Kidney (tissue), 14 donors: ENCODE data around the gene INSYN2B. TPM values are rescaled to one million over a fixed set of nuclear protein-coding genes. Genes with fewer than 3 reads are reported as not detected.

ENCODE experiments used
- DNase-seq, 5 donors: peaks; one replicate each; pipeline ENCODE4 v3.0.0-alpha.2; 2013 to 2020
- FAIRE-seq: peaks from 2 replicates; lab custom pipeline; 2012; peaks lifted over from hg19 to GRCh38; lab: Jason Lieb, UNC
- H3K27ac ChIP-seq, 2 donors: one replicate each; pipeline ENCODE4 v1.7.0; 2013; ENCODE audit warnings: low read depth in 2 of 2, low read length in 2 of 2, inconsistent platforms in 1 of 2
- H3K27me3 ChIP-seq: one replicate; pipeline ENCODE4 v1.7.1; 2013; ENCODE audit warnings: low read length, inconsistent platforms; ENCODE audit not compliant: control insufficient read depth, insufficient read depth
- H3K36me3 ChIP-seq, 3 donors: one replicate each; pipeline versions ENCODE4 v1.7.0 to v1.7.1; 2013; ENCODE audit warnings: low read length in 3 of 3, control low read depth in 1 of 3, inconsistent platforms in 1 of 3; ENCODE audit not compliant: insufficient read depth in 3 of 3, control insufficient read depth in 2 of 3
- H3K4me1 ChIP-seq, 3 donors: one replicate each; pipeline versions ENCODE4 v1.7.0 to v1.7.1; 2013; ENCODE audit warnings: low read length in 3 of 3, inconsistent platforms in 1 of 3, low read depth in 1 of 3; ENCODE audit not compliant: control insufficient read depth in 2 of 3, insufficient read depth in 2 of 3
- H3K4me3 ChIP-seq, 3 donors: one replicate each; pipeline versions ENCODE4 v1.7.0 to v1.8.1; 2013; ENCODE audit warnings: low read length in 3 of 3, control low read depth in 1 of 3, inconsistent platforms in 1 of 3
- H3K9ac ChIP-seq, 3 donors: one replicate each; pipeline versions ENCODE4 v1.7.0 to v1.7.1; 2013; ENCODE audit warnings: low read length in 3 of 3, control low read depth in 1 of 3, inconsistent platforms in 1 of 3
- H3K9me3 ChIP-seq, 3 donors: one replicate each; pipeline versions ENCODE4 v1.7.0 to v1.7.1; 2013; ENCODE audit warnings: low read length in 3 of 3, control low read depth in 1 of 3, inconsistent platforms in 1 of 3; ENCODE audit not compliant: control insufficient read depth in 2 of 3, insufficient read depth in 1 of 3
- CTCF ChIP-seq: IDR thresholded peaks from 3 replicates; pipeline ENCODE4 v1.5.1; 2012; ENCODE audit warnings: mild to moderate bottlenecking, moderate library complexity, borderline replicate concordance; ENCODE audit not compliant: insufficient read depth; ENCODE audit errors: extremely low read depth
- intact Hi-C: fragments of 100-400 bp; cut with DNase I; formaldehyde crosslinking; loops from one replicate; pipeline ENCODE4 v1.11.1; 2022
- polyA plus RNA-seq: library from polyadenylated mRNA; stranded (reverse); fragments of 350-450 nt; fragmentation: Illumina TruSeq; extraction: RNeasy Lipid Tissue Mini Kit (QIAGEN cat#74804); gene quantifications from one replicate; pipeline ENCODE4 v1.2.3, GENCODE V29; 2014; ENCODE audit warnings: low read depth, low replicate concordance; ENCODE audit not compliant: insufficient read depth
- total RNA-seq: library from RNA; stranded (reverse); fragmentation: NEBNext Ultra II Directional; extraction: Animal tissue kit (Norgen Biotek cat#: 25700); gene quantifications from one replicate; pipeline ENCODE4 v1.2.1, GENCODE V29; 2021
- donor health status: control.
- donor health status: control.
- donor health status: control.
- donor health status: control.
- donor health status: control.
- donor health status: DM: yes; HTN: yes; CAD: no.
- donor health status: Normal renal cell carcinoma (clear cell type).

INSYN2B gene
- total and polyA plus RNA-seq, 2 donors from 2014 or later = 0.28 TPM; not detected in 1

- Histone ChIP-seq H3K9ac (no peak overlapping the region), H3K27ac (no peak overlapping the region), H3K9me3 (no peaks in the 10 kb centered on the region), H3K4me3 (no peak overlapping the region), H3K4me1 (peaks cover 0 to 3% (median 0%) of the 10 kb centered on the region in 3 donors), H3K36me3 (no peaks in the 10 kb centered on the region), H3K27me3 (no peaks in the 10 kb centered on the region)
- DNase-seq (no peak), FAIRE-seq (no peak)
- no peak for TF ChIP-seq CTCF
- intact Hi-C loops = no loop called here
These were observed 41.9 kb downstream of the INSYN2B start for GRCh38 chr5:169938439-169938838.

DNA sequence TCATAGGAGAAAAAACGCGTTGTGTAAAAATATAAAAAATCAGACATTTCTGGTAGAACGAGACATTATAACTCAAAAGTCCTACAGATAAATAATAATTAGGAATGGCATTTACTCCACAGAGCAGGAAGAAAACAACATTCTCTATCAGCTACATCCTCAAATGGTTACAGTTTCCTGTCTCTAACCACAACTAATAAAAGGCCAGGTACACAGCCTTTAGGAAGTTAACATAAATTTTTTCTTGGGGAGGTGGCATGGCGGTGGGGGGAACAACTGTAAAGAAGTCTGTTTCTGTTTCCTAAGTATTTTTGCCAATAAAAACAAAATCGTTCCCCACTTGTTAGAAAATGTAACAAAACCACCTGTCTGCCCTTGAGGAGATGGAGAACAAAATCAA, 44.5 kb downstream of the INSYN2B start:
- DNase-seq = no peak

DNA sequence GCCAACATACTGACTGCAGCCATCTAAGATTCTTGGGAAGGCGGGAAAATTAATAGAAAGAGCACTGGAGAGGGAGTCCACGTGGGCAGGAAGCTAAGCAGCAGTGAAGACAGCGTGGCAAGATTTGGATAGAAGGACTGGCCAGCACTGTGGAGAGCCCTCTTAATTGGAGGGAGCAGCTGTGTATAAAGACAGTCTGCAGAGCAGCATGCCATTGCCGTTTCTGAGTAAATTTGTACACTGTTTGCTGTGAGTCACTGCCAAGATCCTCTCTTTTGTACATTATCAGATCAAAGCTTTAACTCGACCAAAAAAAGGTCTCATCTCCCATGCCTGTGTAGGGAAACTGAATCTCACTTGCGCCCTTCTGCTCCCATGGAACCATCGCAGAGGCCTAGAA, 45.3 kb downstream of the INSYN2B start:
- intact Hi-C loops = no loop called here
- DNase-seq = no peak
- no peaks in the 10 kb centered on the region for H3K27me3 ChIP-seq
- TF ChIP-seq CTCF = no peak
- no peaks in the 10 kb centered on the region for H3K36me3 ChIP-seq
- H3K4me1 ChIP-seq = peaks cover 0 to 3% (median 0%) of the 10 kb centered on the region in 3 donors
- H3K9ac ChIP-seq = no peak overlapping the region
- FAIRE-seq = no peak
- no peak overlapping the region for H3K4me3 ChIP-seq
- H3K27ac ChIP-seq = no peak overlapping the region
- H3K9me3 ChIP-seq = no peaks in the 10 kb centered on the region

More for the DNA sequence above, 44.5 kb downstream of the INSYN2B start:
- Histone ChIP-seq H3K4me1 (peaks cover 0 to 3% (median 0%) of the 10 kb centered on the region in 3 donors), H3K36me3 (no peaks in the 10 kb centered on the region), H3K4me3 (no peak overlapping the region), H3K27me3 (no peaks in the 10 kb centered on the region), H3K9ac (no peak overlapping the region), H3K9me3 (no peaks in the 10 kb centered on the region), H3K27ac (no peak overlapping the region)
- TF ChIP-seq CTCF = no peak
- intact Hi-C loops = no loop called here
- no peak for FAIRE-seq

GRCh38 chr5:169933616-169934015, 46.7 kb downstream of the INSYN2B start:
- FAIRE-seq (no peak), DNase-seq (peak in 3 of 5 donors; percentile 36 to 76 (median 51))
- Histone ChIP-seq H3K4me1 (peaks cover 0 to 3% (median 0%) of the 10 kb centered on the region in 3 donors), H3K9ac (no peak overlapping the region), H3K36me3 (no peaks in the 10 kb centered on the region), H3K27me3 (no peaks in the 10 kb centered on the region), H3K4me3 (no peak overlapping the region), H3K27ac (no peak overlapping the region), H3K9me3 (no peaks in the 10 kb centered on the region)
- no peak for TF ChIP-seq CTCF
- intact Hi-C loops = no loop called here
